Measurements from ENCODE around the gene CECR2.

CECR2 gene

DNA sequence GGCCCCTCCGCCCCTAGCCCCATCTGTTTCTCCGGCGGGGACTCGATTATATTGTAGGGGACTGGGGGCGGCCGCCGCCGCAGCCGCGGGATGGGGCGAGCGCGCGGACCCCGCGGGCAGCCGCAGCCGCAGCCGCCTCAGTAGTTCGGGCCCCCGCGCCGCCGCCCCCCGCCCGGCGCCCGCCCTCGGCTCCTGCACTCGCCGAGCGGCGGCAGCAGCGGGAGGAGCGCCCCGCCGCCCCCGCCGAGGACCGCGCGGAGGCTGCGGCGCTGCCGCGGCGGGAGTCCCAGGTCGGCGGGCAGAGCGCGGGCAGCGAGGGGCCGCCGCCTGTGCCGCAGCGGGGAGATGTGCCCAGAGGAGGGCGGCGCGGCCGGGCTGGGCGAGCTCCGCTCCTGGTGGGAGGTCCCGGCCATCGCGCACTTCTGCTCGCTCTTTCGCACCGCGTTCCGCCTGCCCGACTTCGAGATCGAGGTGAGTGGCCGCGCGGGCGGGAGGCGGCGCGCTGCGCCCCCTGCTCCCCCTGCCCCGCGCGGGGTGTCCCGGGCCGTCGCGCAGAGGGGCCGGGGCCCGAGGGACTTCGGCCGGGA, at the start of gene CECR2:
CECR2 (plus strand) TSS at position 22 of the 587 bp plus-strand sequence; CDS start at position 346, 324 bp downstream.
- DNase-seq, result peak; percentile 84

DNA sequence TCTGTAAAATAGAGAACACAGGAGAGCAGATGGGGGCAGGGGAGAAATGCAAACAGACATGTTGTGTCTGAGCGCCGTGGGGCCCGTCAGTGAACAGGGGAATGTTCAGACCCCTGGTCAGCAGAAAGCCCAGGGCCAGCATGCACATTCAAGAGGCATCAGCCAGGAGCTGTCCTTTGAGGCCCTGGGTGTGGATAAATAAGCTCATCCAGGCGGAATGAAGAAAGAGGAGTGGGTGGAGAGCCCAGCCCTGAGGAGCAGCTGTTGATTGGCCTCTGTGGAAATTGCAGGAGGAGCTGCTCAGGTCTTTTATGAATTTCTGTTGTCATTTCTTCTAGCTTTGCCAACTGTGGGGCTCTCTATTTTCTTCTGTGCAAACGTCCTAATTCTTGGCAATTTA, 49.7 kb upstream of the CECR2 start:
- DNase-seq, result peak; percentile 75

DNA sequence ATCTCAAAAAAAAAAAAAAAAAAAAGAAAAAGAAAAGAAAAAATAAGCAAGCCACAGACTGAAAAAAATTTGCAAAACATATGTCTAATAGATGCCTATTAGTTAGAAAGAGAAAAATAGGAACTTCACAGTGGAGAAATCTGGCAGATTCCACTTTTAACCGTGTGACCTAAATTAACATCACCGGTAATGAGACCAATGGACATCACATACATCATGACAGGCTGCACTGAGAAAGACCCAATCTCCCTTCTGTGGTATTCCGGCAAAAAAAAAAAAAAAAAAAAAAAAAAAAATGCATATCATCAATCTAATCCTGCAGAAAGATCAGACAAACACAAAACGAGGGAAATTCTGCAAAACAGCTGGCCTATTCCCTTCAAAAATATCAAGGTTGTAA, 46.7 kb upstream of the CECR2 start:
- DNase-seq, result no peak

DNA sequence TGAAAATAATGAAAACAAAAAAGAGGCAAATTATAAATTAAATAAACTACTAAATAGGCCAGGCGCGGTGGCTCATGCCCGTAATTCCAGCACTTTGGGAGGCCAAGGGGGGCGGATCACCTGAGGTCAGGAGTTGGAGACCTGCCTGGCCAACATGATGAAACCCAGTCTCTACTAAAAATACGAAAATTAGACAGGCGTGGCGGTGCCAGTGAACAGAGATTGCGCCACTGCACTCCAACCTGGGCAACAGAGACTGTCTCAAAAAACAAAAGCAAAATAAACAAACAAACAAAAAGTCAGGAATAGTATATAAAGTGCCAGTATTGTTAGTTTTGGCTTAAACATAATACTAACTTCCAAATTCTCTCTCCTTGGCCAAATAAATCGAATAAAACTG, 37.6 kb upstream of the CECR2 start:
- DNase-seq, result no peak

DNA sequence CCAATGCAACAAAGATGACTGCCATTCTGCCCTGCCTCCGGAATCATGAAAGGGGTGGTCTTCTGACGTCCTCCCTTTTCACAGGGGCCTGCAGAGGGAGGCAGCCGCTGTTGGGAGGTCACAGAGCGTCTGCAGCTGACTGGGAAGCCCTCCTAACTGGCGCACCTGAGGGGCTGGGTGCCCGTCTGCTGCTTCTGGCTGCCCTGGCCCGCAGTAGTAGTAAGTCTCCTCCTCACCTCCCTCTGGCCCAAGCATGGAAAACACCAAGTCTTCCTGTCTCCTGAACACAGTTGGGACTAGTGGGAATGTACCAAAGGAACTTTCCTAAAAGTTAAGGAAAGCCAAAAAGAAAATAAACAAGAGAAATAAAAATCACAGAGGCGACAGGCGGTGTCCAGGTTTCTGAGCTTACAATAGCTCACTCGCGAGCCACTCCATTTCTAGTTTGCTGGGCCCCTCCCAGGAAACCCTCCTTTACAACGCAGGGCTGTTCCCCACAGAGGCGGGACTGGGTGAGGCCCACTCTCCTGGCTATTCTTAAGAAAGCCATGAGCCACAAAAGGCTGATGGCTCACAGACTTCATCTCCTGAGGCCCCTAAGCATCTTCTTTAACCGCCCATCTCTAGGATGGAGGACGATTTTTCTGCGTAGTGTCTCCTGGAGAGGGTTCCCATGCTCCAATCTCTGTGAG, 37.0 kb upstream of the CECR2 start:
- DNase-seq, result no peak

DNA sequence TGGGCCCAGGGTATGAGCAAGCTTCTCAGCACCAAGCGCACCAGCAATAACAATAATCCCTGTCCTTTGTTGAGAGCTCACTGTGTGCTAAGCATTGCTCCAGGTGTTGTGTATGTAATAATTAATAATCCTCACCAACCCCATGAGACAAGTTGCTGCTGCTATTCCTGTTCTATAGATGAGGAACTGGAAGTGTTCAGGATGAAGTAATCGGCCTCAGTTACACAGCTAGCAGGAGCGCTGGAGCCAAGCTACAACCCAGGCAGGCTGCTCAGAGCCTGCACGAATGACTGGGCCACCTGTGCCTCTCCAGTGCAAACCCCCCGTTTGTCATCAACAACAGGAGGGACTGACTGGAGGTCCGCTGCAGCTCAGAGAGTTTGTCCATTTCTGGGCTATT, 35.2 kb upstream of the CECR2 start:
- no peak for DNase-seq

DNA sequence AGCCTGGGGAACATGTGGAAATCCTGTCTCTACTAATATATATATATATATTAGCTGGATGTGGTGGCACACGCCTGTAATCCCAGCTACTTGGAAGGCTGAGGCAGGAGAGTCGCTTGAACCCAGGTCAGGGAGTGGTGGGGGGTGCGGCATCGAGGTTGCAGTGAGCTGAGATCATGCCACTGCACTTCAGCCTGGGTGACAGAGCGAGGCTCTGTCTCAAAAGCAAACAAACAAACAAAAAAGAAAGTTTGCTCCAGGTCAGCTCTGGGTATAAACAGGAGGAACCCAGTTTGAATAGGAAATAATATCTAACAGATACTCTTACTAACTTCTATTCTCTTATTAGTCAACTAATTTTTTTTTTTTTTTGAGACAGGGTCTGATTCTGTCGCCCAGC, 34.3 kb upstream of the CECR2 start:
- DNase-seq, result no peak

DNA sequence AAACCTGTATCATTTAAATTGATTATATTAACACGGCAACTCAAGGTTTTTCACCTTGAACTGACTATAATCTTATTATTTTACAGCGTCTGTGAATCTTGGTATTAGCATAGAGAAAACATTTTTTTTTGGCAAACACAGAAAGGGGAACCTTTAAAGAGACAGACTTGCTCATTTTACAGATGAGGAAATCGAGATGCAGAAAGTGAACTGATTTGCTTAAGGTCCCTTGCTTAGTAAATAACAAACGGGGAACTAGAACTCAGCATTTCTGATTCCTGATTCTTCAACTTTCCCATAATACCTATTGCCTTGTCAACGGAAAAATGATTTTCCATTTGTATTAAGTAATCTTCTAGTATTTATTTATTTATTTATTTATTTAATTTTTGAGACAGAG, 33.2 kb upstream of the CECR2 start:
- no peak for DNase-seq

DNA sequence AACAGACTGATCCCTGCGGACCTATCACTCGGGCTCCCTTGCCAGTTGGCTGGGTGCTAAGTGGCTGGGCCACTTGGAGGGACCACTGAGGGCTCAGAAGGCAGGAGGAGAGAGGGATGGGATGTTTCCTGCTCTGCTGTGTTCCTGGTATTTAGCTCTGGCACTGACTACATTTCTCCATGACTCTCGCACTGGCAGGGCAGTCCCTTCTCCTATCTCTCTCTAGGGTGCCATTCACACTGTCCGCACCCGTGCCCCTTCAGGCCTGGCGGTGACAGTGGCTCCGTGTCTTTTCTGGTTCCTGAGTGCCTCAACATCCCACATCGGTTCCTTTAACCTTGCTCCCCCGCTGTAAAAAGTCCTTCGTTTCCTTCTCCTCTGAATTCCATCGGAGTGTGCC, 31.6 kb upstream of the CECR2 start:
- DNase-seq, result no peak

DNA sequence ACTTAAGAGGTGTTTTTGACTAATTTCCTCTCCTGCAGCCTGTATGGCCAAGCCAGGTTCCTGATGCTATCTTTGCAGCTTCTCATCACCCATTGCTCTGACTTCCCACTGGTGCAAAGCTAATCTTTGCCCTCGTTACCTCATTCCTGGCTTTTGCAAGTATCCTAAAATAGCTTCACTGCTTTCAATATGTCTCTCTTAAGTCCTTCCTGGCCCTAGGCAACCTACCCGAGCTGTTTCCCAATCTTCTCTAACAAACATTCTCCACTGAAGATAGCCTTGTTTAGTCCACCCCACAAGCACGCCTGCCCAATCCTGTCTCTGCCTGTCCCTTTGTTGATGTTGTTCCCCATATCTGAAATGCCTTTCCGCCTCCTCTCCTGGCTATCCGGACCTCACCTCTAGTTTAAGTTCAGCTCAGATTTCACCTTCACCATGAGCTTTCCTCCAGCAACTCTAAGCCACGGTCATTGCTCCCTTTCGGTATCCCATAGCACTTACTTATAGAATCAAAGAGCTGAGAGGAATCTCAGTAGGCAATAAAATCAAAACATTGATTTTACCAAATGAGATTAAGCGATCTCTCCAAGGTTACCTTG, 30.1 kb upstream of the CECR2 start:
- DNase-seq, result no peak

DNA sequence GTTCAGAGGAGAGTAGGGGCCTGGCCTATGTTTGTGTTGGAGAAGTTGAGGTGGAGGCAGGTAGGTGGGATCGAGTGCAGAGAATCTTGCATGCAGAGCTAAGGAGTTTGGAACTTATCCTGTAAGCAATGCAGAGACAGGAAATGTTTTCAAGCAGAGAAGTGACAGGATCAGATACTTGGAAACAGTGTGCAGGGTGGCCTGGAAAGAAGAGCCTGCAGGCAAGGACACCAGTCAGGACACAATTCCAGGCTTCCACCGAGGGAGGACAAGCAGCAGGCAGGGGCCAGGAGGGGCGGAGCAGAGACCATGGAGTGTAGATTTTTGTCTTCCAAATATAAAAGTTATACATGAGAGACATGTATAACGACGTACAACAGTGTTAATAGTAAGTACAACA, 26.9 kb upstream of the CECR2 start:
- no peak for DNase-seq

DNA sequence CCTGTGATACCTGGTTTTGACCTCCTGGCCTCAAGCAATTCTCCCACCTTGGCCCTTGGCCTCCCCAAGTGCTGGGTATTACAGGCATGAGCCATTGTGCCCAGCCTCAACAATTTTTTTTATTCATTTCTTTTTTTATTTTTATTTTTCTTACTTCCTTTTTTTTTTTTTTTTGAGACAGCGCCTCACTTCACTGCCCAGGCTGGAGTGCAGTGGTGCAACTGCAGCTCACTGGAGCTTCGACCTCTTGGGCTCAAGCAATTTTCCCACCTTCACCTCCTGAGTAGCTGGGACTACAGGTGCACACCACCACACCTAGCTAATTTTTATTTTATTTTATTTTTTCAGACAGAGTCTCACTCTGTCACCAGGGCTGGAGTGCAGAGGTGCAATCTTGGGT, 25.5 kb upstream of the CECR2 start:
- DNase-seq, result no peak

DNA sequence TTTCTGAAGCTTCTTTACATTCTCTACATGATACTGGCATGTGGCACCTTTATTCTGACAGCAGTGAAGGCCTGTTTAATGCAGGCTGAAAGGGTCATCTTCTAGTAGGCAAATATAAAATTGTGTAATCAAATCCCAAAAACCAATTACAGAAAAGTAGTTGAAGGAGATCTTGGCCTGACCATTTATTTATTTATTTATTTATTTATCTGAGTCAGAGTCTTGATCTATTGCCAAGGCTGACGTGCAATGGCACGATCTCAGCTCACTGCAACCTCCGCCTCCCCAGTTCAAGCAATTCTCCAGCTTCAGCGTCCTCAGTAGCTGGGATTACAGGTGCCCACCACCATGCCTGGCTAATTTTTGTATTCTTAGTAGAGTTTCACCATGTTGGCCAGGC, 22.7 kb upstream of the CECR2 start:
- no peak for DNase-seq

DNA sequence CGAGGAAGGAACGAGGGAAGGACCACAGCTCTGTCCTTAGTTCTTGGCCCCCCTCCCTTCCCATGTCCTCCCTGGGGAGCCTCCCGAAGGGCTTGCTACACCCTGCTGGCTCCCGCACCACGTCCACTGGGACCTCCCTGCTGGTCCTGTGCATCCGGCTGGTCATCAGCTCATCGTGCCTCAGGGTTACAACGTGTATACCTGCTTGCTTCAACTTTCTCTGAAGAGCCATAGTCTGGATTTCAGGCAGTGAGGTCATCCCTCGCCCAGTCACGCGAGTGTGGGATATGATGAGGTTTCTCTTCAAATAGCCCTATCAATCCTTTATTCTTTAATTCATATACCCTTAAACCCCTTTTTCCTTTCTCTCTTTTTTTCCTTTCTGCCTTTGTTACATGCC, 21.5 kb upstream of the CECR2 start:
- no peak for DNase-seq

DNA sequence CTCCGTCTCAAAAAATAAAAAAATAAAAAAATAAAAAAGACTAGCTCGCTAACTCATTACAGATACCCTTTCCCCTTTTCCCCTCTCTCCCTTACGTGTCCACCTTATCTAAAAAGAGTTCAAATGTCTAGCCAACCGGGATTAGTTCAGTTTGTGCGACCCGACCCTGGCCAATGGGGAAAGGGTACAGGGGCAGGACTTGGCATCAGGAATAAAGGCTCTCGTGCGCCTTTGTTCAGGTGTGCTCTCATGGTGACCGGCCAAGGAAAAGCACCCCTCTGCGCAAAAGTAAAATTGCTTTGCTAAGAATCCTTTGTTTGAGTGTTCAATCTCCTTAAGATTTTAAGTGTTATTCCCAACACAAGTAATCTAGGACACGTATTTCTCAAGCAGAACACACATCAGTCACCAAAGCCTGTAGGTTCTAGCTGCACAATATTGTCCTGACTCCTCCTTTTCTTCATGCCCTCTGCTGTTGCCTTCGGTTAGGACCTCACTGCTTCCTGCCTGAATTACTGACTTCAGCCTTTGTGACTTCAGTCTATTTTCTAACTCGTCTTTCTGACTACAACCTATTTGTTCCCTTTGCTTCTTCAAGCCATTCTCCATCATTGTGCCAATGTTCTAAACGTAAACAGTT, 20.7 kb upstream of the CECR2 start:
- peak; percentile 38 for DNase-seq

DNA sequence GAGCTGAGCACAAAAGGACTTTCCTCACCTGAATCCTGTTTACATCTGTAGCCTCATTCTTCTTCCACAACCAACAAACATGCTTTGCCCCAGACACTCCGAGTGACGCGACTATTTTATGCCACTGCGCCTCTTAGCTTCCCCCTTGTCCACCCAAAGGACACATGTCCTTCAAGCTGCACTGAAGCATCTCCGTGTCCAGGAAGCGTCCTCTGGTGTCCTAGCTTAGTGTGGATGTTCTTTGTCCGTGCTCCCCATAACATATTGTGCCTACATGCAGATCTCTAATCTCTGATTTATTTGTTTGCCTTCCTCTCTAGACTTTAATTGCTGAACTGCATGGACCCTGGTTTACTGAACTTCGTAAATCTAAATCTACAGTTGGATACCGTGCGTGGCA, 20.1 kb upstream of the CECR2 start:
- peak; percentile 38 for DNase-seq

DNA sequence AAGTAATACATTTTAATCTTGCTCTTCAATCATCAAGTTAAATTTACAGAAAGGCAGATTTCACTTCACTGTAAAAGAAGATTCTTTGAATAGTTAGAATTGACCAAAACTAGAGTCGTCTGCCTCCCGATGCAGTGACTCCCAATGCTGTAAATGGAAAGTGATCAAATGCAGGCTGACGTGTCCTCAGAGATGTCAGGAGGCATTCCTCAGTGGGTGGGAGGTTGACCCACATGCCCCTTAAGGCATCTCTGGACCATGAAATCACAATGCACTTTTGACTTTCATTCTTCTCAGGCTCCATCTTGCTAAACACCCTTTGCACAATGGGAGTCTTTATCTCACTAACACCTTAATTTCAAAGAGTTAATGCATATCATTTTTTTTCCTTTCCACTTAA, 19.0 kb upstream of the CECR2 start:
- no peak for DNase-seq

DNA sequence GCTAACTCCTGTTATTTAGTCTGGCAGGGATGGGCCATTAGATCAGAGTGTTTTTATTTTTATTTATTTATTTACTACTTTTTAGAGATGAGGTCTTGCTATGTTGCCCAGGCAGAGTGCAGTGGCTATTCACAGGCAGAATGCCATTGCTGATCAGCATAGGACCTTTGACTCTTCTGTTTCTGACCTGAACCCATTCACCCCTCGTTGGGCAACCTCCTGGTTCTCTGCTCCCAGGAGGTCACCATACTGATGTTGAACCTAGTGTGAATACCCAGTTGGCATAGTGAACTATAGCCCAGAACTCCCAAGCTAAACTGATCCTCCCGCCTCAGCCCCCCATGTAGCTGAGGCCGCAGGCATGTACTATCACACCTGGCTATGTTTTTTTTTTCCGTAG, 16.5 kb upstream of the CECR2 start:
- DNase-seq, result no peak

DNA sequence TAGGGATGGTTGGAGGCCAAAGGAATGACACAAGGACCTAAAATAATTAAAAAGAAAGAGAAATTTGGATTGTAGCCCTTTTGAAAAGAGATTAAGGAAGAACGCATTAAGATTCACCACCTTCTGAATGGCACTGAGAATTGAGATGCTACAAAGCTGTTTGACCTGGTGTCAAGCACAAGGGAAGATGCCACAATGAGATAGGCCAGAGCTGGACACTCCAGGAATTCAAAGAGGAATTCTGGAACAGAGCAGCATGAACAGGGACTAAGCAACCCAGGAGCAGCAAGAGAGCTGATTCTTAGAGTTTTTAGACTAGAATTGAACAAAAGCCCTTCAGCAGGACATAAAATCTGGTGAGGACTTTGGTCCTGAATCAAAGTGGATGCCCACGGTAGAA, 11.6 kb upstream of the CECR2 start:
- DNase-seq, result no peak

DNA sequence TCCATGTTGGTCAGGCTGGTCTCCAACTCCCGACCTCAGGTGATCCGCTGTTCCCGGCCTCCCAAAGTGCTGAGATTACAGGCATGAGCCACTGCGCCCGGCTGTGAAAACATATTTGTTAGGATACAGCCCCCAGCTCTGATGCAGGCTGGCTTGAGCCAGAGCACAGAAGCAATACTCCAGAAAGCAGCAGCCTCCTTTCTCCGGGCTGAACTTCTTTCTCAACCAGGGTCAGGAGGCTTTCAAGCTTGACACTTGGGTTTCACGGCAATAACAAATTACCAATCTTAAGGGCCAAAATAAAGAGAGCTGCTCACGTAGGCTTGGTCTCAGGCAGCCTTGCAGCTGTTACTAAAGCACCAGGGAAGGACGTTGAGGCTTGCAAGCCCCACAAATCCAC, 10.8 kb upstream of the CECR2 start:
- DNase-seq, result no peak

DNA sequence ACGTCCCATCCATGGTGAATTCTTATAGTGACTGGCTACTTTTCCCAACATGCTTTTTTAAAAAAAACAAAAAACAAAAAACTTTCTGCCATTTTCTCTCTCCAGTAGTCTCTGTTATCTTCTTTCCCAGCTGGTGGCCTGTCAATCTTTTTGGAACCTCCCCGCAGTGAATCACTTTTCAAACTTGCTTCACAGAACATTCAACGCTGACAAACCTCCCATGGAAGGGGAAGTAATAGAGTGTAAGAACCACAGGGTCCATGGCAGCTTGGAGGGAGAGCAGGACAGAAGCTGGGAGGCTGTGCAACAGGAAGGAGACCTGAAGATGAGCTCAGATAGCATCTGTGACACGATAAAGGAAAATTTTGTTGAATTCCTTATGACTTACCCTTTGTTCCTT, 9.8 kb upstream of the CECR2 start:
- no peak for DNase-seq

DNA sequence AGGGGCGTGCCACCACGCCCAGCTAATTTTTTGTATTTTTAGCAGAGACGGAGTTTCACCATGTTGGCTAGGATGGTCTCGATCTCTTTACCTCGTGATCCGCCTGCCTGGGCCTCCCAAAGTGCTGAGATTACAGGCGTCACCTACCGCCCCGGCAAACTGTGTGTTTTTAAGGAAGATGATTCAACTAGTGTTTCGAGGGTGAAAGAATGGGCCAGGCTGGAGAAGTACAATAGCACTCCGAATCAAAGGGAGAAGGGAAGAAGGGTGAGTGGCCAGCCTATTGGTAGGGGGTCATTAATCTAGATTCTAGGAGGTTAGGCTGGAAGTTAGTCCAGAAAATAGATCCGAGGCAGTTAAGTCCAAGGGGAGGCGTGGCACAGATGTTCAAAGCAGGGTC, 2.9 kb upstream of the CECR2 start:
- DNase-seq, result no peak

DNA sequence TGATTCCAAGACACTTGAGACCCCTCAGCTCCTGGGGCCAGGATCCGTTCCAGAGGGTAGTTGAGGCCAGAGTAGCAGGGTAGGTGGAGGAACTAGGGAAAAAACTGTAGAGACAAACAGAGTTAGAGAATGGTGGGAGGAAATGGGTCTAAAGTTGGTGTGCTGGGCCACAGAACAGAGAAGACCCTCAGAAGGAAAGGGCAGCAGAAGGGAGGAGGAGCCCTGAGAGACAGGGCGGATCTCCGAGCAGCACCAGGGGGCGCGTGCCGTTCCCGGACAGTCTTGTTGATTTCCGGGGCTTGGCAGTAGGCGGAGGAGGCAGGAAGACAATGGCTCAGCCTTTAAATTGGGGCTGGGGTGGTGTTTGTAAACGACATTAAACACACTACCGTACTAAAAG, 2.4 kb upstream of the CECR2 start:
- peak; percentile 81 for DNase-seq

DNA sequence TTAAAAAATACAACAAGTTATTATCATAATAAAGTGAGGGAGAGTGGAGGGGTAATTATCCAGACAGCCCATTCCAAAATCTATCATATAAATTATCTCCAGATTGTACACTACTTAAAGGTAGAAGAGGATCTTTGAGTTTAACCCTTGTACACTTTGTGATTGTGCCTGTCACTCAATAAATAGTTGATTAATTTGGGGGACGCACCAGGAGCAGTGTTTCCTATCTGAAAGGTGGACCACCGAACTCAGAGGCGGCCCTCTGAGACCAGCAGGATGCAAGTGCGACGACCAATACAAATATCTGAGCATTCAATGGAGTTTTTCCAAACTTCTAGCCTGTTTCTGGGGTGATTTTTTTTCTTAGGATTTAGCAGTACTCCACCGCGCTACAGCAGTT, 1.1 kb upstream of the CECR2 start:
- DNase-seq, result no peak
